K562 (cell line): ENCODE results near the gene SMC6. TPM values are rescaled to one million over a fixed set of nuclear protein-coding genes. Genes with fewer than 3 reads are reported as not detected.

Experiments used
- DPF2 ChIP-seq: fragments of 450-650 bp; IDR thresholded peaks from 2 replicates; pipeline ENCODE4 v1.6.1; 2016
- FOXP1 ChIP-seq: sonication (generic); formaldehyde crosslinking; IDR thresholded peaks from 2 replicates; pipeline ENCODE4 v1.8.0; 2022; ENCODE audit warnings: mild to moderate bottlenecking, missing genetic modification reagents
- JUND ChIP-seq, 2 experiments: IDR thresholded peaks; 2 replicates in 1 of 2; 3 replicates in 1 of 2; pipeline ENCODE4 v1.6.1; 2011; ENCODE audit warnings: borderline replicate concordance in 2 of 2, low read depth in 2 of 2, low read length in 2 of 2, improper control_type of control experiment in 1 of 2, missing biosample characterization in 1 of 2, missing genetic modification characterization in 1 of 2, missing genetic modification reagents in 1 of 2
- NCOA4 ChIP-seq: fragments of 450-650 bp; IDR thresholded peaks from 2 replicates; pipeline ENCODE4 v1.6.1; 2018; ENCODE audit warnings: mild to moderate bottlenecking; ENCODE audit not compliant: partially characterized antibody
- ZNF143 ChIP-seq: sonication (generic); formaldehyde crosslinking; IDR thresholded peaks from 2 replicates; pipeline ENCODE4 v1.9.0; 2022; ENCODE audit warnings: mild to moderate bottlenecking, missing genetic modification reagents
- polyA plus RNA-seq, 8 experiments: library from polyadenylated mRNA; depleted of rRNA in 4 of 8; stranded (reverse) in 5 of 8; unstranded in 3 of 8; fragments of >200 nt; fragmentation: Nextera tagmentation in 2 of 8; fragmentation: Illumina TruSeq in 1 of 8; extraction: Ambion mirVana in 2 of 8; extraction: Trizol in 1 of 8; gene quantifications; 2 replicates each; pipeline versions ENCODE4 v1.2.1 to v1.2.3, GENCODE V29; 2011 to 2014; ENCODE audit warnings: inconsistent platforms in 1 of 8, missing spikeins in 1 of 8
- total RNA-seq, 7 experiments: library from RNA; depleted of rRNA in 6 of 7; stranded (reverse); fragments of >200 nt in 6 of 7; fragmentation: Illumina TruSeq in 2 of 7; extraction: Trizol in 2 of 7; gene quantifications; 2 replicates each; pipeline versions ENCODE4 v1.2.1 to v1.2.3, GENCODE V29; 2011 to 2021; ENCODE audit warnings: low replicate concordance in 1 of 7
- TF ChIP-seq, protein P1 (sequence below): fragments of 150-350 bp; IDR thresholded peaks from 2 replicates; pipeline ENCODE4 v1.6.1; 2014; ENCODE audit warnings: low read depth, mild to moderate bottlenecking, low read length, borderline replicate concordance
- TF ChIP-seq, protein P2 (sequence below), 2 experiments: IDR thresholded peaks in 1 of 2; conservative IDR thresholded peaks in 1 of 2; 2 replicates each; pipeline ENCODE4 v1.6.1; 2016; ENCODE audit warnings: low read depth in 2 of 2, mild to moderate bottlenecking in 1 of 2, missing compliant biosample characterization in 1 of 2, missing genetic modification characterization in 1 of 2, moderate library complexity in 1 of 2
- TF ChIP-seq, protein P3 (sequence below): fragments of 450-650 bp; IDR thresholded peaks from one replicate; pipeline ENCODE4 v1.6.1; 2018; ENCODE audit warnings: mild to moderate bottlenecking, moderate library complexity; ENCODE audit not compliant: partially characterized antibody

Gene SMC6
- total and polyA plus RNA-seq, 9 of the 15 experiments (the other 6 are each of a cell fraction or from before 2014, with no cell fraction given) = 14.2 to 75.9 (median 47.7) TPM

DNA sequence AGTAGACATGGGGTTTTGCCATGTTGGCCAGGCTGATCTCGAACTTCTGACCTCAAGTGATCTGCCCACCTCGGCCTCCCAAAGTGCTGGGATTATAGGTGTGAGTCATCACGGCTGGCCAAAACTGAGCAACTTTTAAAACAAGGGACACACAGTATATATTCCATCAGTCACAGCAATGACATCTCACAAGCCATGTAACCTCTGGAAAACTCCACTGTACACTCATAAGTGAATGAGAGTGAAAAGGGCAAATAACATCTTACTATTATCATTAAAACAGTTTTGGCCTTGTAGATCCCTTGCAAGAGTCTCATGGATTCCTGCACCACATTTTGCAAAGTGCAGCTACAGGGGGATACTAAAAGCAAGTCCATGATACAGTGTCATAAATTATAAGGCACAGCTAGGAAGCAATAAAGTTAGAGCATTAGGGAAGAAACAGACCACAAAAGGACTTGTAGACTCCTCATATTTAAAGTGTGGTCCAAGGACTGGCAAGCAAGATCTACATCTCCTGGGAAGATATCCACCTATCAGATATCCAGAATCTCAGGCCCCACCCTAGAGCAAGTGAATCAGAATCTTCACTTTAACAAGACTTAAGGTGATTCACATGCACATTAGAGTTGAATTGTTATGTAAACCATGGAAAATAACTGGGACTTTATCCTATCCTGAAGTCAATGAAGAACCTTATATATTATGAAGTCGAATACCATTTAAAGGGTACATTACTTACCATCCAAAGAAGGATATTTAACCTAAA lies 5.7 kb downstream of the SMC6 start (continued):
- TF ChIP-seq, protein P1, sequence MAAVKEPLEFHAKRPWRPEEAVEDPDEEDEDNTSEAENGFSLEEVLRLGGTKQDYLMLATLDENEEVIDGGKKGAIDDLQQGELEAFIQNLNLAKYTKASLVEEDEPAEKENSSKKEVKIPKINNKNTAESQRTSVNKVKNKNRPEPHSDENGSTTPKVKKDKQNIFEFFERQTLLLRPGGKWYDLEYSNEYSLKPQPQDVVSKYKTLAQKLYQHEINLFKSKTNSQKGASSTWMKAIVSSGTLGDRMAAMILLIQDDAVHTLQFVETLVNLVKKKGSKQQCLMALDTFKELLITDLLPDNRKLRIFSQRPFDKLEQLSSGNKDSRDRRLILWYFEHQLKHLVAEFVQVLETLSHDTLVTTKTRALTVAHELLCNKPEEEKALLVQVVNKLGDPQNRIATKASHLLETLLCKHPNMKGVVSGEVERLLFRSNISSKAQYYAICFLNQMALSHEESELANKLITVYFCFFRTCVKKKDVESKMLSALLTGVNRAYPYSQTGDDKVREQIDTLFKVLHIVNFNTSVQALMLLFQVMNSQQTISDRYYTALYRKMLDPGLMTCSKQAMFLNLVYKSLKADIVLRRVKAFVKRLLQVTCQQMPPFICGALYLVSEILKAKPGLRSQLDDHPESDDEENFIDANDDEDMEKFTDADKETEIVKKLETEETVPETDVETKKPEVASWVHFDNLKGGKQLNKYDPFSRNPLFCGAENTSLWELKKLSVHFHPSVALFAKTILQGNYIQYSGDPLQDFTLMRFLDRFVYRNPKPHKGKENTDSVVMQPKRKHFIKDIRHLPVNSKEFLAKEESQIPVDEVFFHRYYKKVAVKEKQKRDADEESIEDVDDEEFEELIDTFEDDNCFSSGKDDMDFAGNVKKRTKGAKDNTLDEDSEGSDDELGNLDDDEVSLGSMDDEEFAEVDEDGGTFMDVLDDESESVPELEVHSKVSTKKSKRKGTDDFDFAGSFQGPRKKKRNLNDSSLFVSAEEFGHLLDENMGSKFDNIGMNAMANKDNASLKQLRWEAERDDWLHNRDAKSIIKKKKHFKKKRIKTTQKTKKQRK = no peak
- TF ChIP-seq ZNF143 (CRISPR knock-in tag) (no peak), DPF2 (0 out of 2 replicates have a peak, but pooled peaks have one; percentile 14), JUND (IDR thresholded peaks at IDR 0.05; ENCODE audit: borderline replicate concordance, low read depth, low read length) (peak; percentile 10; the same call in 1 of the 2 replicates), JUND (tag; IDR thresholded peaks at IDR 0.05; ENCODE audit: borderline replicate concordance, low read depth, low read length) (no peak), NCOA4 (no peak), FOXP1 (no peak)
- TF ChIP-seq, protein P2, sequence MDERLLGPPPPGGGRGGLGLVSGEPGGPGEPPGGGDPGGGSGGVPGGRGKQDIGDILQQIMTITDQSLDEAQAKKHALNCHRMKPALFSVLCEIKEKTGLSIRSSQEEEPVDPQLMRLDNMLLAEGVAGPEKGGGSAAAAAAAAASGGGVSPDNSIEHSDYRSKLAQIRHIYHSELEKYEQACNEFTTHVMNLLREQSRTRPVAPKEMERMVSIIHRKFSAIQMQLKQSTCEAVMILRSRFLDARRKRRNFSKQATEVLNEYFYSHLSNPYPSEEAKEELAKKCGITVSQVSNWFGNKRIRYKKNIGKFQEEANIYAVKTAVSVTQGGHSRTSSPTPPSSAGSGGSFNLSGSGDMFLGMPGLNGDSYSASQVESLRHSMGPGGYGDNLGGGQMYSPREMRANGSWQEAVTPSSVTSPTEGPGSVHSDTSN (CRISPR knock-in tag; IDR thresholded peaks at IDR 0.05; ENCODE audit: low read depth) = no peak
- TF ChIP-seq, protein P2 (tag; conservative IDR thresholded peaks at IDR 0.05; ENCODE audit: low read depth) = 0 out of 2 replicates have a peak, but pooled peaks have one; percentile 12
- TF ChIP-seq, protein P3, sequence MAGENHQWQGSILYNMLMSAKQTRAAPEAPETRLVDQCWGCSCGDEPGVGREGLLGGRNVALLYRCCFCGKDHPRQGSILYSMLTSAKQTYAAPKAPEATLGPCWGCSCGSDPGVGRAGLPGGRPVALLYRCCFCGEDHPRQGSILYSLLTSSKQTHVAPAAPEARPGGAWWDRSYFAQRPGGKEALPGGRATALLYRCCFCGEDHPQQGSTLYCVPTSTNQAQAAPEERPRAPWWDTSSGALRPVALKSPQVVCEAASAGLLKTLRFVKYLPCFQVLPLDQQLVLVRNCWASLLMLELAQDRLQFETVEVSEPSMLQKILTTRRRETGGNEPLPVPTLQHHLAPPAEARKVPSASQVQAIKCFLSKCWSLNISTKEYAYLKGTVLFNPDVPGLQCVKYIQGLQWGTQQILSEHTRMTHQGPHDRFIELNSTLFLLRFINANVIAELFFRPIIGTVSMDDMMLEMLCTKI = no peak
